PC-3 (cell line): ENCODE results near the gene SCT. TPM values are rescaled to one million over a fixed set of nuclear protein-coding genes. Genes with fewer than 3 reads are reported as not detected.

Experiments used
- ATAC-seq: fragments of 200-7000 bp; cut with Tn5 transposase; 2 replicates; pipeline ENCODE4 v1.9.1; 2020; ENCODE audit warnings: mild to moderate bottlenecking, moderate library complexity
- BruUV-seq: library from RNA; stranded (reverse); fragments of 400-500 nt; replicated peaks from 2 replicates; lab custom pipeline; 2021; lab: Mats Ljungman, UMichigan
- CTCF ChIA-PET: fragments of 300-600 bp; sonication (Branson Sonifier 250); formaldehyde crosslinking; loops from one replicate; lab custom pipeline; 2022; ENCODE audit warnings: antibody characterized with exemption; lab: Charles Lee
- POLR2A ChIA-PET: fragments of 300-600 bp; sonication (Branson Sonifier 250); formaldehyde crosslinking; loops from one replicate; lab custom pipeline; 2022; ENCODE audit warnings: antibody characterized with exemption; ENCODE audit not compliant: unreplicated experiment; lab: Charles Lee
- DNase-seq: peaks from one replicate; pipeline ENCODE4 v3.0.0-alpha.2; 2015
- H2AFZ ChIP-seq: fragments of 300-600 bp; sonication (generic); 2 replicates; pipeline ENCODE4 v1.6.0; 2016; ENCODE audit warnings: antibody characterized with exemption, low read length
- H3F3A ChIP-seq: fragments of 300-600 bp; sonication (generic); one replicate; pipeline ENCODE4 v1.6.0; 2017; ENCODE audit warnings: antibody characterized with exemption, low read length, control low read depth, mild to moderate bottlenecking; ENCODE audit not compliant: unreplicated experiment
- H3K27ac ChIP-seq: fragments of 300-600 bp; sonication (generic); 2 replicates; pipeline ENCODE4 v1.5.1; 2016; ENCODE audit warnings: mild to moderate bottlenecking, low read length
- H3K27me3 ChIP-seq: fragments of 300-600 bp; sonication (generic); 2 replicates; pipeline ENCODE4 v1.6.1; 2016; ENCODE audit warnings: low read length, mixed read lengths
- H3K36me3 ChIP-seq: fragments of 300-600 bp; sonication (generic); 2 replicates; pipeline ENCODE4 v1.6.1; 2016; ENCODE audit warnings: low read depth, mixed run types, low read length, mixed read lengths
- H3K4me1 ChIP-seq: fragments of 300-600 bp; sonication (generic); 2 replicates; pipeline ENCODE4 v1.5.1; 2016; ENCODE audit warnings: low read length; ENCODE audit not compliant: insufficient read depth
- H3K4me2 ChIP-seq: fragments of 300-600 bp; sonication (generic); 2 replicates; pipeline ENCODE4 v1.6.0; 2016; ENCODE audit warnings: low read length
- H3K4me3 ChIP-seq: fragments of 300-600 bp; sonication (generic); 2 replicates; pipeline ENCODE4 v1.5.1; 2016; ENCODE audit warnings: mild to moderate bottlenecking, low read length, mixed read lengths
- H3K79me2 ChIP-seq: fragments of 300-600 bp; sonication (generic); 2 replicates; pipeline ENCODE4 v1.6.1; 2017; ENCODE audit warnings: low read length, mixed read lengths
- H3K9ac ChIP-seq: fragments of 300-600 bp; sonication (generic); 2 replicates; pipeline ENCODE4 v1.6.0; 2016; ENCODE audit warnings: mild to moderate bottlenecking, low read length
- H3K9me2 ChIP-seq: fragments of 300-600 bp; sonication (generic); replicated peaks from 2 replicates; pipeline ENCODE4 v1.6.1; 2016; ENCODE audit warnings: mixed run types, low read length, mixed read lengths
- H3K9me3 ChIP-seq: fragments of 300-600 bp; sonication (generic); 2 replicates; pipeline ENCODE4 v1.6.1; 2016; ENCODE audit warnings: low read length, mixed read lengths
- H4K20me1 ChIP-seq: fragments of 300-600 bp; sonication (generic); 2 replicates; pipeline ENCODE4 v1.6.1; 2016; ENCODE audit warnings: low read length, mixed read lengths
- CTCF ChIP-seq: fragments of 300-600 bp; sonication (generic); conservative IDR thresholded peaks from 2 replicates; pipeline ENCODE4 v1.5.1; 2017; ENCODE audit warnings: antibody characterized with exemption, low read depth, mild to moderate bottlenecking, low read length
- EZH2 ChIP-seq: fragments of 300-600 bp; sonication (generic); IDR thresholded peaks from one replicate; pipeline ENCODE4 v1.6.1; 2017; ENCODE audit warnings: antibody characterized with exemption, mild to moderate bottlenecking, low read length; ENCODE audit not compliant: unreplicated experiment
- EZH2phosphoT487 ChIP-seq: fragments of 300-600 bp; sonication (generic); IDR thresholded peaks from 2 replicates; pipeline ENCODE4 v1.6.1; 2018; ENCODE audit warnings: mild to moderate bottlenecking, antibody characterized with exemption, low read length, borderline replicate concordance
- intact Hi-C: fragments of 100-400 bp; cut with micrococcal nuclease; formaldehyde crosslinking; loops from 2 replicates; pipeline ENCODE4 v1.9.0; 2023
- total RNA-seq: library from RNA; depleted of rRNA; stranded (reverse); fragments of >200 nt; gene quantifications from 2 replicates; pipeline ENCODE4 v1.2.3, GENCODE V29; 2014; rRNA removed

SCT gene
- total RNA-seq, 1 experiment from 2014 or later: not detected

- Histone ChIP-seq H3K9ac (peak overlapping the region; percentile 98), H3K4me1 (peaks cover 24% of the 10 kb centered on the region), H2AFZ (no peak overlapping the region), H3F3A (no peaks in the 10 kb centered on the region), H3K79me2 (peaks cover 67% of the 10 kb centered on the region), H3K27me3 (no peaks in the 10 kb centered on the region), H3K9me2 (no peaks in the 10 kb centered on the region), H3K27ac (no peak overlapping the region), H4K20me1 (peaks cover 48% of the 10 kb centered on the region), H3K36me3 (peaks cover 8% of the 10 kb centered on the region; the same call in 1 of the 2 replicates), H3K4me3 (peak overlapping the region; percentile 79), H3K4me2 (peak overlapping the region; percentile 90), H3K9me3 (no peaks in the 10 kb centered on the region)
- CTCF ChIA-PET: interaction anchor here (0.7 kb wide), 1 partner anchor 21 kb away, joined by 4 read pairs; no protein-coding TSS in a partner anchor
- POLR2A ChIA-PET: no interaction called here
- TF ChIP-seq CTCF: no peak
- no peak for TF ChIP-seq EZH2phosphoT487
- TF ChIP-seq EZH2: no peak
- DNase-seq: no peak
- intact Hi-C loops: loop anchor here (2.0 kb wide), 1 partner anchor 40 kb away; the partner anchor contains the start of gene LRRC56
- BruUV-seq: TSS peak; percentile 57
- ATAC-seq: no peak
These were observed 50.0 kb downstream of the SCT start for GRCh38 chr11:576811-577610.

Other genes starting within 250 kb of the SCT start
- gene PKP3, start 233.0 kb downstream of the SCT start, total RNA-seq: 218 and 222 TPM in 2 replicates
- 85.4 and 112 TPM in 2 replicates for gene SIGIRR, start 212.2 kb downstream of the SCT start, total RNA-seq
- 16.6 and 22.5 TPM in 2 replicates for gene ANO9, start 185.2 kb downstream of the SCT start, total RNA-seq
- gene PTDSS2, start 176.9 kb downstream of the SCT start, total RNA-seq: 53.0 and 91.0 TPM in 2 replicates
- 258 and 300 TPM in 2 replicates for gene RNH1, start 119.9 kb downstream of the SCT start, total RNA-seq
- 128 and 167 TPM in 2 replicates for gene HRAS, start 91.6 kb downstream of the SCT start, total RNA-seq
- gene LRRC56, start 89.7 kb downstream of the SCT start, total RNA-seq: 1.0 and 1.5 TPM in 2 replicates
- 1.4 and 2.4 TPM in 2 replicates for gene LMNTD2, start 66.4 kb downstream of the SCT start, total RNA-seq
- gene RASSF7, start 66.2 kb downstream of the SCT start, total RNA-seq: 58.6 and 79.7 TPM in 2 replicates
- 41.4 and 52.4 TPM in 2 replicates for gene PHRF1, start 50.7 kb downstream of the SCT start, total RNA-seq
- gene IRF7, start 11.2 kb downstream of the SCT start, total RNA-seq: 80.8 and 95.7 TPM in 2 replicates
- gene CDHR5, start 2.2 kb downstream of the SCT start, total RNA-seq: not detected in 2 replicates
- gene DRD4, start 10.1 kb upstream of the SCT start, total RNA-seq: 0.11 TPM in 1 of 2 replicates, not detected in the other
- 31.9 and 42.8 TPM in 2 replicates for gene DEAF1, start 68.0 kb upstream of the SCT start, total RNA-seq
- gene TMEM80, start 68.6 kb upstream of the SCT start, total RNA-seq: 10.8 and 16.2 TPM in 2 replicates
- 127 and 200 TPM in 2 replicates for gene EPS8L2, start 79.0 kb upstream of the SCT start, total RNA-seq
- gene TALDO1, start 120.3 kb upstream of the SCT start, total RNA-seq: 287 and 326 TPM in 2 replicates
- 38.9 and 39.7 TPM in 2 replicates for gene GATD1, start 150.3 kb upstream of the SCT start, total RNA-seq
- not detected in 2 replicates for gene CEND1, start 162.9 kb upstream of the SCT start, total RNA-seq
- gene SLC25A22, start 171.1 kb upstream of the SCT start, total RNA-seq: 32.7 and 42.3 TPM in 2 replicates
- gene PIDD1, start 178.1 kb upstream of the SCT start, total RNA-seq: 11.7 and 14.9 TPM in 2 replicates
- gene RPLP2, start 182.8 kb upstream of the SCT start, total RNA-seq: 897 and 964 TPM in 2 replicates
- 40.2 and 41.4 TPM in 2 replicates for gene PNPLA2, start 191.7 kb upstream of the SCT start, total RNA-seq
- 10.6 and 19.8 TPM in 2 replicates for gene CRACR2B, start 200.7 kb upstream of the SCT start, total RNA-seq
- gene CD151, start 205.8 kb upstream of the SCT start, total RNA-seq: 469 and 490 TPM in 2 replicates
- 661 and 1,148 TPM in 2 replicates for gene POLR2L, start 215.3 kb upstream of the SCT start, total RNA-seq
- gene TSPAN4, start 215.7 kb upstream of the SCT start, total RNA-seq: 121 and 138 TPM in 2 replicates